ENCODE data around the gene ASPG. TPM values are rescaled to one million over a fixed set of nuclear protein-coding genes. Genes with fewer than 3 reads are reported as not detected.

Gene ASPG
- total and polyA plus RNA-seq, 2 experiments from 2014 or later = not detected

- Histone ChIP-seq H3K9me2 (ENCODE audit: insufficient read depth) (no peaks in the 10 kb centered on the region), H3K9me3 (ENCODE audit: low read depth) (no peaks in the 10 kb centered on the region), H3K79me2 (ENCODE audit: insufficient read depth) (no peaks in the 10 kb centered on the region), H3K4me1 (ENCODE audit: insufficient read depth) (no peaks in the 10 kb centered on the region), H3K27me3 (replicated peaks; ENCODE audit: insufficient read depth) (peaks cover 10% of the 10 kb centered on the region; the same call in 1 of the 2 replicates), H3K4me2 (ENCODE audit: unreplicated experiment) (no peak overlapping the region), H2AFZ (no peak overlapping the region), H3K36me3 (ENCODE audit: low read depth) (no peaks in the 10 kb centered on the region), H3K9ac (no peak overlapping the region), H3K4me3 (no peak overlapping the region), H4K20me1 (ENCODE audit: insufficient read depth) (no peaks in the 10 kb centered on the region), H3F3A (ENCODE audit: insufficient read depth) (no peaks in the 10 kb centered on the region), H3K27ac (no peak overlapping the region)
- whole genome bisulfite sequencing, 2 experiments (ENCODE audit: low coverage in 1 of 2, low lambda C conversion rate in 2 of 2, missing lambda C conversion rate in 2 of 2) = 2 to 3% methylated on average over 56 to 70 of the region's 73 CpGs
- in situ Hi-C loops (cut with MboI) = loop anchor here (10.0 kb wide), 2 partner anchors 426 to 506 kb away; no protein-coding TSS in a partner anchor
- TF ChIP-seq EZH2 (IDR thresholded peaks at IDR 0.05; ENCODE audit: insufficient read depth, poor library complexity, severe bottlenecking) = no peak
- no peak for TF ChIP-seq EZH2phosphoT487 (IDR thresholded peaks at IDR 0.05; ENCODE audit: insufficient read depth, low read depth)
- no peak for DNase-seq
Measured at GRCh38 chr14:104138718-104139459, 53.4 kb downstream of the ASPG start.

- Histone ChIP-seq H3K9me3 (ENCODE audit: low read depth) (no peaks in the 10 kb centered on the region), H3K4me3 (no peak overlapping the region), H3K4me2 (ENCODE audit: unreplicated experiment) (no peak overlapping the region), H3K4me1 (ENCODE audit: insufficient read depth) (no peaks in the 10 kb centered on the region), H4K20me1 (ENCODE audit: insufficient read depth) (no peaks in the 10 kb centered on the region), H2AFZ (no peak overlapping the region), H3K27ac (no peak overlapping the region), H3K36me3 (ENCODE audit: low read depth) (no peaks in the 10 kb centered on the region), H3K9me2 (ENCODE audit: insufficient read depth) (no peaks in the 10 kb centered on the region), H3K79me2 (ENCODE audit: insufficient read depth) (no peaks in the 10 kb centered on the region), H3K9ac (no peak overlapping the region), H3K27me3 (replicated peaks; ENCODE audit: insufficient read depth) (peaks cover 10% of the 10 kb centered on the region; the same call in 1 of the 2 replicates), H3F3A (ENCODE audit: insufficient read depth) (no peaks in the 10 kb centered on the region)
- no peak for DNase-seq
- in situ Hi-C loops (cut with MboI) = loop anchor here (10.0 kb wide), 2 partner anchors 425 to 505 kb away; no protein-coding TSS in a partner anchor
- WGBS, 2 experiments (ENCODE audit: low coverage in 1 of 2, low lambda C conversion rate in 2 of 2, missing lambda C conversion rate in 2 of 2) = 42 to 46% methylated on average over 13 to 14 of the region's 14 CpGs
- TF ChIP-seq EZH2phosphoT487 (IDR thresholded peaks at IDR 0.05; ENCODE audit: insufficient read depth, low read depth) = no peak
- TF ChIP-seq EZH2 (IDR thresholded peaks at IDR 0.05; ENCODE audit: insufficient read depth, poor library complexity, severe bottlenecking) = no peak
Measured at GRCh38 chr14:104139460-104140212, 54.1 kb downstream of the ASPG start.

- no peaks in the 10 kb centered on the region for H3K9me3 ChIP-seq (ENCODE audit: low read depth)
- H3F3A ChIP-seq (ENCODE audit: insufficient read depth) = no peaks in the 10 kb centered on the region
- DNase-seq = no peak
- H3K27ac ChIP-seq = no peak overlapping the region
- H3K4me3 ChIP-seq = no peak overlapping the region
- H4K20me1 ChIP-seq (ENCODE audit: insufficient read depth) = no peaks in the 10 kb centered on the region
- no peak overlapping the region for H2AFZ ChIP-seq
- H3K27me3 ChIP-seq (replicated peaks; ENCODE audit: insufficient read depth) = peaks cover 10% of the 10 kb centered on the region; the same call in 1 of the 2 replicates
- TF ChIP-seq EZH2phosphoT487 (IDR thresholded peaks at IDR 0.05; ENCODE audit: insufficient read depth, low read depth) = no peak
- TF ChIP-seq EZH2 (IDR thresholded peaks at IDR 0.05; ENCODE audit: insufficient read depth, poor library complexity, severe bottlenecking) = no peak
- no peaks in the 10 kb centered on the region for H3K9me2 ChIP-seq (ENCODE audit: insufficient read depth)
- H3K9ac ChIP-seq = no peak overlapping the region
- no peaks in the 10 kb centered on the region for H3K79me2 ChIP-seq (ENCODE audit: insufficient read depth)
- H3K36me3 ChIP-seq (ENCODE audit: low read depth) = no peaks in the 10 kb centered on the region
- WGBS, 2 experiments (ENCODE audit: low coverage in 1 of 2, low lambda C conversion rate in 2 of 2, missing lambda C conversion rate in 2 of 2) = 70 to 78% methylated on average over 6 of the region's 6 CpGs
- in situ Hi-C loops (cut with MboI) = no loop called here
- H3K4me2 ChIP-seq (ENCODE audit: unreplicated experiment) = no peak overlapping the region
- no peaks in the 10 kb centered on the region for H3K4me1 ChIP-seq (ENCODE audit: insufficient read depth)
Measured at GRCh38 chr14:104140213-104140462, 54.6 kb downstream of the ASPG start.

GRCh38 chr14:104140463-104141331 lies 55.2 kb downstream of the ASPG start:
- peaks cover 10% of the 10 kb centered on the region; the same call in 1 of the 2 replicates for H3K27me3 ChIP-seq (replicated peaks; ENCODE audit: insufficient read depth)

More at GRCh38 chr14:104140463-104141331, 55.2 kb downstream of the ASPG start:
- Histone ChIP-seq H3K79me2 (ENCODE audit: insufficient read depth) (no peaks in the 10 kb centered on the region), H3K9me3 (ENCODE audit: low read depth) (no peaks in the 10 kb centered on the region), H4K20me1 (ENCODE audit: insufficient read depth) (no peaks in the 10 kb centered on the region), H3K9ac (no peak overlapping the region), H3K27ac (no peak overlapping the region), H3K4me1 (ENCODE audit: insufficient read depth) (no peaks in the 10 kb centered on the region), H3K36me3 (ENCODE audit: low read depth) (no peaks in the 10 kb centered on the region), H3K4me3 (no peak overlapping the region), H3F3A (ENCODE audit: insufficient read depth) (no peaks in the 10 kb centered on the region), H3K4me2 (ENCODE audit: unreplicated experiment) (no peak overlapping the region), H2AFZ (no peak overlapping the region), H3K9me2 (ENCODE audit: insufficient read depth) (no peaks in the 10 kb centered on the region)
- WGBS, 2 experiments (ENCODE audit: low coverage in 1 of 2, low lambda C conversion rate in 2 of 2, missing lambda C conversion rate in 2 of 2) = 63 to 65% methylated on average over 10 to 12 of the region's 12 CpGs
- in situ Hi-C loops (cut with MboI) = no loop called here
- TF ChIP-seq EZH2phosphoT487 (IDR thresholded peaks at IDR 0.05; ENCODE audit: insufficient read depth, low read depth) (no peak), EZH2 (IDR thresholded peaks at IDR 0.05; ENCODE audit: insufficient read depth, poor library complexity, severe bottlenecking) (no peak)
- DNase-seq = no peak

All from GM23248 (cell line).